Astrocyte of the cerebellum (primary cell): Measurements from ENCODE around the gene LRP1B.

Experiments used
- DNase-seq: peaks from one replicate; pipeline ENCODE4 v3.0.0-alpha.2; 2011; ENCODE audit warnings: low read depth
- H3K4me3 ChIP-seq: 2 replicates; pipeline ENCODE4 v1.5.1; 2011; ENCODE audit warnings: mild to moderate bottlenecking, low read depth, low read length, moderate library complexity
- in situ Hi-C: cut with HindIII; loops from 2 replicates; pipeline ENCODE4 v1.10.0; 2017; ENCODE audit warnings: low sequenced_read_pairs
- TF ChIP-seq, protein P1 (sequence below): IDR thresholded peaks from 2 replicates; pipeline ENCODE4 v1.5.1; 2012; ENCODE audit warnings: low read length, low read depth, moderate library complexity, mild to moderate bottlenecking; ENCODE audit errors: missing control alignments

LRP1B gene

DNA sequence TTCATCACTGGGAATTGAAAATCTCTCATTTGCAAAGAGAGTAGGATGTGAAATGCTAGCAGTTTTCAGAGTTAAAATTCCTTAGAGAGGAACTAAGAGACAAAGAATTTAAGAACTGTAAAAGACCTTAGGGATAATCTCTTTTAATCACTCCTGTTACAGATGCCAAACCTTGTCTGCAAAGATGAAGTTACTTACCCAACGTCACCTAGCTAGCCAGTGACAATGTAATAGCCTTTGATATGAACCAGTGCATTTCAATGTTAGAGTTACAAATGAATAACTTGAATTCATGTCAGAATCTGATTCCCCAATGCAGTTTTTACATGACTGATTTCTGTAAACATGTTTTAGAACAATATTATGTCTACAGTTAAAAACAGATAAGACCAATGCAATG lies 190.1 kb downstream of the LRP1B start:
- no peak overlapping the region for H3K4me3 ChIP-seq
- TF ChIP-seq, protein P1, sequence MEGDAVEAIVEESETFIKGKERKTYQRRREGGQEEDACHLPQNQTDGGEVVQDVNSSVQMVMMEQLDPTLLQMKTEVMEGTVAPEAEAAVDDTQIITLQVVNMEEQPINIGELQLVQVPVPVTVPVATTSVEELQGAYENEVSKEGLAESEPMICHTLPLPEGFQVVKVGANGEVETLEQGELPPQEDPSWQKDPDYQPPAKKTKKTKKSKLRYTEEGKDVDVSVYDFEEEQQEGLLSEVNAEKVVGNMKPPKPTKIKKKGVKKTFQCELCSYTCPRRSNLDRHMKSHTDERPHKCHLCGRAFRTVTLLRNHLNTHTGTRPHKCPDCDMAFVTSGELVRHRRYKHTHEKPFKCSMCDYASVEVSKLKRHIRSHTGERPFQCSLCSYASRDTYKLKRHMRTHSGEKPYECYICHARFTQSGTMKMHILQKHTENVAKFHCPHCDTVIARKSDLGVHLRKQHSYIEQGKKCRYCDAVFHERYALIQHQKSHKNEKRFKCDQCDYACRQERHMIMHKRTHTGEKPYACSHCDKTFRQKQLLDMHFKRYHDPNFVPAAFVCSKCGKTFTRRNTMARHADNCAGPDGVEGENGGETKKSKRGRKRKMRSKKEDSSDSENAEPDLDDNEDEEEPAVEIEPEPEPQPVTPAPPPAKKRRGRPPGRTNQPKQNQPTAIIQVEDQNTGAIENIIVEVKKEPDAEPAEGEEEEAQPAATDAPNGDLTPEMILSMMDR = no peak
- in situ Hi-C loops = no loop called here
- DNase-seq = no peak

DNA sequence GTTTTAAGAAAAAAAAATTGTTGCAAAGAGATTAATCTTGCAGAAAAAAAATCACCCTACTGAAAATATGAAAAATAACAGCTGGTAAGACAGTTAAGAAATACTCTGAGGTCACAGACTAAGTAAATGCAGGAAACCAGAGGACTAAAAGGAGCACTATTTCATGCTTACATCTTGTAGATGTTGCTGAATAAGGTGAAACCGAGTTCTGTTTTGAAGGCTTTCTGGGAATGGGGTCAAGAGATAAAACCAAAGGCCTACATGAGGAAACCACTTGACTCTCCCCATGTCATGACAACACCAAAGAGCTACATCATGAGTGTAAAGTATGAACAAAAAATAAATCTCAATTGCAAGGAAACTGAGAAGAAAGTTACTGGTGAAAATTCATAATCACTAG lies 197.6 kb downstream of the LRP1B start:
- DNase-seq = no peak
- no peak overlapping the region for H3K4me3 ChIP-seq
- TF ChIP-seq, protein P1 = no peak
- in situ Hi-C loops = no loop called here

GRCh38 chr2:141932261-141932660 lies 198.6 kb downstream of the LRP1B start:
- no peak for DNase-seq
- in situ Hi-C loops = no loop called here
- TF ChIP-seq, protein P1 = no peak
- H3K4me3 ChIP-seq = no peak overlapping the region

GRCh38 chr2:141931797-141932196 lies 199.0 kb downstream of the LRP1B start:
- in situ Hi-C loops = no loop called here
- no peak for DNase-seq
- no peak overlapping the region for H3K4me3 ChIP-seq
- TF ChIP-seq, protein P1 = no peak

DNA sequence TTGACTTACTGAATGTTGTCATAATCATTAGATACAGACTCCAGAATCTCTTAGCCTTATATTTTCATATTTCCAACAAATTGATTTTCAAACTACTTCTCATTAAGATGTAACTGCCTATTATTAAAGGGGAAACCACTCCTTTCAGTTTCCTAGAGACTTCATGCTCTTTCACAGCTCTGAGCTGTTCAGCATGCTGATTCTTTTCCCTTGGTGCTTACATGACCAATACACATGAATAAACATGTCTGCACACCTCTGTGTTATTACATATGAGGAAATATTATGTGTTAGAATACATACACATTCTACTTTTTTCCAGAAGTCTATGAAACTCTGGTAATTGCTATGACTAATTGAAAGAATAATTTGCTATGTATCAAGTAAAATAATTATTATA lies 200.0 kb downstream of the LRP1B start:
- H3K4me3 ChIP-seq = no peak overlapping the region
- TF ChIP-seq, protein P1 = no peak
- DNase-seq = no peak
- in situ Hi-C loops = no loop called here

- no peak overlapping the region for H3K4me3 ChIP-seq
- in situ Hi-C loops = no loop called here
- TF ChIP-seq, protein P1 = no peak
- DNase-seq = no peak
These were observed 201.2 kb downstream of the LRP1B start for GRCh38 chr2:141929331-141930252.
